GM19328 (cell line): Measurements from ENCODE around the gene URI1.
"Not testable (repeated sequence)": the region's sequence is repeated elsewhere in the genome, so short reads cannot be mapped to it uniquely, and the experiment has no call there.

Experiments used
- ATAC-seq: cut with Tn5 transposase; IDR thresholded peaks from one replicate; pipeline ENCODE4 v1.9.1; 2021; ENCODE audit warnings: mild to moderate bottlenecking, moderate library complexity; ENCODE audit not compliant: unreplicated experiment

Gene URI1

DNA sequence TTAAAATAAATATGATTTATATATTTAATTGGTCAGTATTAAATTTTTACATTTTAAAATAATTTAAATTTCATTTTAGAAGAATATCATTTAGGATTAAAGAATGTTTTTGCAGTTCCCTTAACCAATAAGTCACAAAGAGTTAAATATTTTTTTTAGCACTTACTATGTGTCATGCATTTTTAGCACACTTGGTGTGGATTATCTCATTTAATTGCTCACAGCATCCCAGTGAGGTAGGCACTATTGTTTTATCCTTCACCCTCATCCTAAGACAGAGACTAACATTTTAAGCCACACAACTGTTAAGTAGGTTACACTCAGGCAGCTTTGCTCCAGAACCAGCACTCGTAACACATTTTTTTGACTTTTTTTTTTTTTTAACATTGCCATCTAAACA is 78.2 kb downstream of the URI1 start:
- ATAC-seq = no peak

DNA sequence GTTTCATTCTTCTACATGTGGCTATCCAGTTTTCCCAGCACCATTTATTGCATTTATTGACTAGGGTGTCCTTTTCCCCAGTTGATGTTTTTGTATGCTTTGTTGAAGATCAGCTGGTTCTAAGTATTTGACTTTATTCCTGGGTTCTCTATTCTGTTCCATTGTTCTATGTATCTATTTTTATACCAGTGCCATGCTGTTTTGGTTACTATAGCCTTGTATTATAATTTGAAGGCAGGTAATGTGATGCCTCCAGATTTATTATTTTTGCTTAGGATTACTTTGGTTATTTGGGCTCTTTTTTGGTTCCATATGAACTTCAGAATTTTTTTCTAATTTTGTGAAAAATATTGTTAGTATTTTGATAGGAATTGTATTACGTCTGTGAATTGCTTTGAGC is 80.6 kb downstream of the URI1 start:
- ATAC-seq = no peak

DNA sequence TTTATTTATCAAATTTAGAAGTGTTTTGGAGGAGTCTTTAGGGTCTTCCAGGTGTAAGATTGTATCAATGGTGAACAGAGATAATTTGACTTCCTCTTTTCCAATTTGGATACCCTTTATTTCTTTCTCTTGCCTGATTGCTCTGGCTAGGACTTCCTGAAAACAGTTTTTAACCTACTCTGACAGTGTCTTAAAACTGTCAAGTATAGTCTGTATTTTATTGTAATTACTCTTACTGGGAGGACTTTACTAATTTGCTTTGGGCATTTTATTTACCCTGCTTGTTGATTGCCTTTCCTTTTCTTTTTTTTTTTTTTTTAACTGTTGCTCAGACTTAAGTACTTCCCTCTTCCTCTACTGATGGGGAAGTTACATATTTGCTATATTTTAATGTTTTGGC is 81.3 kb downstream of the URI1 start:
- no peak for ATAC-seq

DNA sequence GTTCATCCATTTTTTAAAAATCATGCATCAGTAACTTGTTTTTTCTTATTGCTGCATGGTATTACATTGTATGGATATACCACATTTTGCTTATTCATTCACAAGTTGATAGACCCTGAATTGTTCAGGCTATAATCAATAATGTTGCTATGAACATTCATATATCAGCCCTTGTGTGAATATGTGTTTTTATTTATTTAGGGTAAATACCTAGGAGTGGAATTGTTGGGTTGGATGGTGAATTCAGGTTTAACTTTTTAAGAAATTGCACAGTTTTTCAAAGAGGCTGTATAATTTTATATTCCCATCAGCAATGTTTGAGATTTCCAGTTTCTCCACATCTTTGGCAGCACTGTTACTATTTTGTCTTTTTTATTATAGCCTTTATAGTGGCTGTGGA is 82.1 kb downstream of the URI1 start:
- no peak for ATAC-seq

DNA sequence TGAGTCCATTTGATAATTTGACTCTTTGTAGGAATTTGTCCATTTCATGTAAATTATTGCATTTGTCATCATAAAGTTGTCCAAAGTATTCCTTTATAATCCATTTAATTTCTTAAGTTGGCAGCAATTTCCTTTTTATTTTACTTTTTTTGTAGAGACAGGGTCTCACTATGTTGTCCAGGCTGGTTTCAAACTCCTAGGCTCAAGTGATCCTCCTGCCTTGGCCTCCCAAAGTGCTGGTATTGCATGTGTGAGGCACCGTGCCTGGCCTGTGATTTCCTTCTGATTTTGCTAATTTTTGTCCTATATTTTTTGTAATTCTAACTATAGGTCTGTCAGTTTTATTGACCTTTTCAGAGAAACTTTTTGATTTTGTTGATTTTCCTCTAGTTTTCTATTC is 84.9 kb downstream of the URI1 start:
- no peak for ATAC-seq

DNA sequence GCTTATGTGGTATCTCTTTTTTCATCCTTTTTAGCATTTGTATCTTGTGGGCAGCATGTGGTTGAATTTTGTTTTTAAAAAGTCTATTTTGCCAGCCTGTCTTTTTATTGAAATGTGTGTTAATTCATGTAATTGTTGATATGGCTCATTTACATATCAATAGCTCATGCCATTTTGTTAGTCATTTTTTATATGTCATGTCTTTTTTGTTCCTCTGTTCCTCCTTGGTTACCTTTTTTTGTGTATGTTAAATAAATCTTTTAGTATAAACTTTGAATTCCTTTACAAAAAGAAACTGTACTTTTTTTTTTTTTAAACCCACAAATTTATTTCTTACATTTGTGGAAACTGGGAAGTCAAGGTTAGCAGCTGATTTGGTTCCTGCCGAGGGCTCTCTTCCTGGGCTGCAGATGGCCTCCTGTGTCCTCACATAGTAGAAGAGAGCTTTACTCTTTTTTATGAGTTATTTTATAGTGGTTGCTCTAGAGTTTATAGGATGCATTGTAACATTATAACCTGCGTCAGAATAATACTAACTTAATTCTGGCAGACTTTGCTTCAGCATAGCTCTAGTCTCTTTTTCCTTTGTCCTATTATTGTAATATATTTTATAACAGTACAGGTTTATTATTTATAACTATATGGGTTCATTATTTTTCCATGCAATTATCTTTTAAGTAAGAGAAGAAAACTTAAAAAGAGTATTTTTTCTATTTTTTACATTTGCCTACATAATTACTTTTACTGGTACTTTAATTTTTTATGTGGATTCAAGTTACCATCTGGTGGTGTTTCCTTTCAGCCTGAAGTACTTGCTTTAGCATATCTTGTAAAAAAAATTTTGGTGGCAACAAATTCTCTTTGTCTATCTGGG is 86.3 kb downstream of the URI1 start:
- ATAC-seq = no peak

DNA sequence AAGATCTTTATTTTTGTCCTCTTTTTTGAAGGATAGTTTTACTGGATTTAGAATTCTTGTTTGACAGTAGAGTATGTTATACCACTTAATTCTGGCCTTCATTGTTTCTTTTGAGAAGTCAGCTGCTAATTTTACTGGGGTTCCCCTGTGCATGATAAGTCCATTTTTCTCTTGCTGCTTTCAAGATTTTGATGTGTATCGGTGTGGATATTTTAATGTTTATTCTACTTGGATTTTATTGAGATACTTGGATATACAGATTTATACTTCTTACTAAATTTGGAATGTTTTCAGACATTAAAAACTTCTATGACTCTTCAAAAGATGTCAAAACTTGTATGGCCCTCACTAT is 86.9 kb downstream of the URI1 start:
- ATAC-seq = no peak

DNA sequence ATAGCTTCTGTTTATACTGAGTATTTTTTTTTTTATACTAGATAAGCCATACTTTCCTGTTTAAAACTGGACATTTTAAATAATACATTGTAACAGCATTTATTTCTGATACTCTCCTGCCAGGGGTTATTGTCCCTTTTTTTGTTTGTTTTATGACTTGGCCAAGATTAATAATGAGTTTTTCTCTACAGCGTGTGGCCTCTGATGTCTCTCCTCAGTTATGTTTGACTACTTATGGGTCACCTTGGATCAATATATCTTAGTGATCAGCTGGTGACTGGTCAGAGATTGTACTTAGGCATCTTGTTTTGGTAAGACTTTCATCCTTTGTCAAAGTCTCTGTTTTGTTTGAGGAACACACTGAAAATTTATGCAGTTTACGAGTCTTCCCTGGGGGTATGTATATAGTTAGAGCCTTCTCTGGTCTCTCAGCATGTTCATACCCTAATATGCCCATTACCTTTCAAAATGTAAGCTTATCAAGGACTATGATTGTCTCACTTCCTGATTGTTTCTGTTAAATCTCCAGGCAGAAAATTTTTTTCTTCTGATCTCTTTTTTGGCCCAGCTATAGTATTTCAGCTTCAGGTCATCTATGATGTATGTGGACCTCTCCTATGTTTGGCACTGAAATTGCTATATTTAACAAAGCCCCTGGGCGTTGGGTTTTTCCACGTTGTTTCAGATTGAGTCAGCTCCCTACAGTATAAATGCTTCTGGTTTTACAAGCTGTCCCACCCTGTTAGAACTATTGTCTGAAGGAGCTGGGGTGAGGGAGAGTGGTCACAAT is 87.9 kb downstream of the URI1 start:
- ATAC-seq = peak; percentile 57

DNA sequence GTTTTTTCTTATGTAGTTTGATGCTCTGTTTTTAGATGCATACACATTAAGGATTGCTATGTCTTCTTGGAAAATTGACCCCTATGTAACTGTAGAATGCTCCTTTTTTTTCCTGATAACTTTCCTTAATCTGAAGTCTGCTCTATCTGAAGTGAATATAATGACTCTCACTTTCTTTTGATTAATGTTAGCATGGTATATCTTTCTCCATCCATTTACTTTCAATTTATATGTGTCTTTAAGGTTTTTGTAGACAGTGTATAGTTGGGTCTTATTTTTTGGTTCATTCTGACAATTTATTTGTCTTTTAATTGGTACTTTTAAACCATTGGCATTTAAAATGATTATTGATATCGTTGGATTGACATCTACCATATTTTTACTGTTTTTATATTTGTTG is 92.3 kb downstream of the URI1 start:
- no peak for ATAC-seq

DNA sequence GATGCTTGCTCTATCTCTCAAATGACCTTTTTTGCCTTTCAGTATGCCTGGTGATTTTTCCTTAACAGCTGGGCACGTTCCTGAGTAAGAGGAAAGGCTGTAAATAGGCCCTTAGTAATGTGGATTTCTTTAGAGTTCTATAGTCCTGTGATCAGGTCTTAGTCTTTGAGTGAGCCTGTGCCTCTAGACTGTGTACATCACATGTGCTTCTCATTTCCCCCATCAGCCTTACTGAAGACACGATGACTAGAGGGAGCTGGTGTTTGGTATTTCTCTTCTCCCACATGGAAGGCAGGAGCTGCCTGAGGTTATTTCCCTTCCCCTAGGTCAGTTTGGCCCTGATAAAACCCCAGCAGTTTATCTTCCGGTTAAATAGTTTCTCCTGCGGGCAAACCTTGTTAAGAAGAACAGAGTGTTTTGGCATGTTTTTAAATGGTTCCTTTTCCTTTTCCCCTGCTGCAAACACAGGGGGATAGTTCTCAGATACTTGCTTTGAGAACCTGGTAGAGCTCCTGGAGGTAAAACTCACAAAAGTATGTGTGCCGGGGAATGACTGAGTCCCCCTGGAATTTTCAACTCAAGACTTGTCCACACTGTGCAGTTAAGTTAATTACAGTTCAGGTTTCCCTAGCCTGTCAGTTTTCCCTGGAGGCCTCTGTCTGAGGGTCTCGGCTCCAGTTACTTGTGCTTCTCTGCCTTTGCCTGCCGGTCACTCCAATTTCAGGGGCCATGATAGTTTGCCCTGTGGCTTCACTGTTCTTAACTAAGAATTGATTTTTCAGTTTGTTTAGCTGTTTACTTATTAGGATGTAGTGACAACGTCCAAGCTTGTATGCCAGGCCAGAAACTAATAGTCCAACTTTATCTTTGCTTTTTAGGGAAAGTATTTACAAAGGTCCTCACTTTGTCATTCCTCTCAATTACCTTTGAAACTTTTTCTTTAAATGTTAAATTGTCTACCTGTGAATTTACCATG is 94.4 kb downstream of the URI1 start:
- ATAC-seq = no peak

DNA sequence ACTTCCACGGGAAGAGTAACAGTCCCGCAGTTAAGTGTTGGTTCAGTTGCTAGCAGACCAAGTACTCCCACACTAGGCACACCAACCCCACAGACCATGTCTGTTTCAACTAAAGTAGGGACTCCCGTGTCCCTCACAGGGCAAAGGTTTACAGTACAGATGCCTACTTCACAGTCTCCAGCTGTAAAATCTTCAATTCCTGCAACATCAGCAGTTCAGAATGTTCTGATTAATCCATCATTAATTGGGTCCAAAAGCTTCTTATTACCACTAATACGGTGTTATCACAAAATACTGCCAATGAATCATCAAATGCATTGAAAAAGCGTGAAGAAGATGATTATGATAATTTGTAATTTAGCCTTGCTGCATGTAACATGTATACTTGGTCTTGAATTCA is 95.8 kb downstream of the URI1 start:
- no peak for ATAC-seq

DNA sequence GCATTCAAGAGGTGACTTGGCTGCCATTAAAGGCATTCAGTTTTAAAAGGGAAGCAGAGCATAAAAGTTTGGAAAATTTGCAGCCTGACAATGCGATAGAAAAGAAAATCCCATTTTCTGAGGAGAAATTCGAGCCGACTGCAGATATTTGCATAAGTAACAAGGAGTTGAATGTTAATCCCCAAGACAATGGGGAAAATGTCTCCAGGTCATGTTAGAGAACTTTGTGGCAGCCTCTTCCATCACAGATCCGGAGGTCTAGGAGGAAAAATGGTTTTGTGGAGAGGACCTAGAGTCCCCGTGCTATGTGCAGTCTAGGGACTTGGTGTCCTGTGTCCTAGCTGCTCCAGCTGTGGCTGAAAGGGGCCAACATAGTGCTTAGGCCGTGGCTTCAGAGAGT is 99.9 kb downstream of the URI1 start:
- not testable (repeated sequence) for ATAC-seq

DNA sequence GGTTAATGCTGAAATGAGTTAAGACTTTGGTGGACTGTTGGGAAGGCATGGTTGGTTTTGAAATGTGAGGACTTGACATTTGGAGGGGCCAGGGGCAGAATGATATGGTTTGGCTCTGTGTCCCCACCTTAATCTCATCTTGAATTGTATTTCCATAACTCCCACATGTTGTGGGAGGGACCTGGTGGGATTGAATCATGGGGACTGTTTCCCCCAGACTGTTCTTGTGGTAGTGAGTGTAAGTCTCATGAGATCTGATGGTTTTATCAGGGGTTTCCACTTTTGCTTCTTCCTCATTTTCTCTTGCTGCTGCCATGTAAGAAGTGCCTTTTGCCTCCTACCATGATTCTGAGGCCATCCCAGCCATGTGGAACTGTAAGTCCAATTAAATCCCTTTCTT is 101.0 kb downstream of the URI1 start:
- not testable (repeated sequence) for ATAC-seq

DNA sequence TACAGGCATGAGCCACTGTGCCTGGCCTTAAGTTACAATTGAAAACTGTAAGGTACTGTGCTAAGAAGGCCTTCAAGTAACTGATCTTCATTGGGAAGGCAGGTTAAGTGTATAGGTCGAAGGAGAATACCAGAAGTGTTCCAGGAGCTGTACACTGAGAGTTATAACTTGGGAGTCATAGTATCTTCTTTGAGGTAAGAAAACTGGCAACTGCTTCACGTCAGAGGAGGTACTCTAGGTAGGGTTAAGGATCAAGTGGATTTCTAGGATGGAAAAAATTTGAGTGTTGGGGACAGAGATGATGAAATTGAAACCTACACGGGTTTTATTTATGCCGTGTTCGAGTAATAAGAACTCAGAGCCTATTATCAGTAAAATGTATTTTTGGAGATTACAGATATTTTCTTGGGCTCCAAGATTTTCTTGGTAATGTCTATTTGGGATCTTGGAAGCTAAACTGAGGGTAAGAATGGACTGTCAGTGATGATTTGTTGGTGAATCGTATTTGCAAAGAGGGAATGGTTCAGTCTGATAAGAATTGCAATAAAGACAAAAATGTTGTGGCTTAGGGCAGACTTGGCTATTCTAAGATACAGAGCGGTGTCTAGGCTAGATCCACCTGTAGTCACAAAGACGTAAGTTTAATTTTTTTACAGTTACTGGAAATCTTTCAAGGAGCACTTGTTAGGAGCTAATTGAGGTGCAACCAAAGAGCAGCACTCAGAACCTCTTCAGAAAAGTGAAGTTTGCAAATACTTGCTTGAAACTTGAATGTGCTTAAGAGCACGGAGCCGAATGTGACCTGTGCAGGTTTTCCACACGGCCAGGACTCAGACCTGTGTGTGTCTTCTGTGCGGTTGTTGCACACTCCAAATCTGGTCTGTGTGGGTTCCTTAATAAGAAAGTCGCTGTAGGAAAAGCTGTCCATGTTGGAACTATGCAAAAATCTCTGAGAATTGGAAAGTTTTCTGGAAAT is 102.5 kb downstream of the URI1 start:
- no peak for ATAC-seq

DNA sequence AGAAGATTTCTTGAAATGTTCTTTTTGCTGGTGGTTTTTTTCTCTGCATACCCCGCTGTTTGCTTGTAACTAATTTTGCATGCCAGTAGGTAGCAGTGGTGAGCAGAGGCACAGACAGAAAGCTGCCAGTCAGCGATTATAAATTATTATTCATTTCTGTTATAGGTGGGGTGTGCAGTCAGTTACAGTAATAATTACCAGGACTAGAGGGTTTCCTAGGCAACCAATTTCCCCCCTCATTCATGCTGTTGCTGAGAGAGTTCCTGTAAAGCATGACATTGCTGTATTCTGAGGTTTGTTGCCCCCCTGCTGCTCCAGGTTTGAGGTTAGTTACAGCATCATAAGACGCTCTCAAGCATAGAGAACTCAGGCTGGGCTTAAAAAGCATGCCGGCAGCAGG is 104.5 kb downstream of the URI1 start:
- peak; percentile 55 for ATAC-seq

DNA sequence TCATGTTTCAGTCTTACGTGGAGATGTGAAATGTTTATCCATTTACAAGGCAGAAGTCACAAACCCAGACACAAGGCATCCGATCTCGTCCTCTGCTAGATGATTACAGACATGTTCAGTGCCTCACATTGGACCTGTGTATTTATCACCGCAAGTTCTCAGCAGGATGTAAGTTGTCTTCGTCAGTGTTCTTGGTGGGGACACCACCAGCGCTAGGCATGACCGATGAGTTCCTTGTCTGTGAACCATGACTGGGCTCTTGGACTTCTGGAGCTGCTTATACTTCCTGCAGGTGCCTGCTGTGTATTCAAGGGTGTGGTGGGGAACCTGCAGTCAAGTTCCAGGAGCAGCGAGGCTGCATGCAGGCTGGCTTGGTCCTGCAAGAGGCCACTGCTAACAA is 105.4 kb downstream of the URI1 start:
- ATAC-seq = no peak

DNA sequence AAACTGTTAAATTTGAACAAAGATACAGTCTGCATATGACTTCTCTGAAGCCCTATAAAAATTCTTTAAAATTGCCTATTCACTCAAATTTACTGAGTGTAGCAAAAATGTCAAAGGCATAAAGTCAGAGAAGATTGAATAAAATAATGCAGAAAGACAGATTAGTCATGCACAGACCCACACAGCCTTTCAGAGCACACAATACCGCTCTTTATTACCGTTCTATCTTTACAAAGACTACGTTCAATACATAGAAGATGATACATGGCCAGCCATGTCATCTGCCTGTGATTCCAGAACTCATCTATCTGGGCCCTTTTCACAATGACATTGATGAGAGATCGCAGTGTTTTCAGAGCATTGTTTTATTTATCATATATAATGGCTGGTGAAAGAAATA is 107.2 kb downstream of the URI1 start:
- no peak for ATAC-seq

DNA sequence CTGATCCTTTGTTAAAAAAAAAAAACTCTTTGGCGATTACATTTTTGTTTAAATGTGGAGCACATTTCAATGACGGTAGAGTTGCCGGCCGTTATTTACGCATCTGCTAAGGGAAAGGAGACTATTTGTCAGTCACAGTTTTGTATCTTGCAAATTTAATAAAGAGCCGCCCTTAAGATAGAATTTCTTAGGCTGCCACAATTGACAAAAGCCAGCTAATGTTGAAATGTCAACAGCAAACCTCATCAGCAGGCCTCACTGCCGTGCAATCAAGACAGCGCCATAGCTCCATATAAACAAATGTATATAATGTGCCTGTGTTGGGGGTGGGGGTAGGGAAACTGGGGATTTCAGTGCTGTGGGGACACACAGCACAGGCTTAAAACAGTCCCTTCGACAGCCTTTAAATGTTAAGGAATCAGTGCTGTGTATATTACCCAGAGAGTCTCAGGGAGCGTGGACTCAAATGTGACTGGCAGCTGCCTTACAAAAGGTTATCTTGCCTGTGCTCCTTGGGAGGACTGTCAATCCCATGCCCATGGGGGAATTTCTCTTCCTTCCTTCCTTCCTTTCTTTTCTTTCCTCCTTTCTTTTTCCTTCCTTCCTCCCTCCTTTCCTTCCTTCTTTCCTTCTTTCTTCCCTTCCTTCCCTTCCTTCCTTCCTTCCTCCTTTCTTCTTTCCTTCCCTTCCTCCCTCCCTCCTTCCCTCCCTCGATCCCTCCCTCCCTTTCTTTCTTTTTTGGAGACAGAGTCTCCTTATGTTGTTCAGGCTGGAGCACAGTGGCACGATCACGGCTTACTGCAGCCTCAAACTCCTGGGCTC is 108.0 kb downstream of the URI1 start:
- no peak for ATAC-seq
